ENCODE measurements around the gene ADAMTS15.

Gene ADAMTS15

DNA sequence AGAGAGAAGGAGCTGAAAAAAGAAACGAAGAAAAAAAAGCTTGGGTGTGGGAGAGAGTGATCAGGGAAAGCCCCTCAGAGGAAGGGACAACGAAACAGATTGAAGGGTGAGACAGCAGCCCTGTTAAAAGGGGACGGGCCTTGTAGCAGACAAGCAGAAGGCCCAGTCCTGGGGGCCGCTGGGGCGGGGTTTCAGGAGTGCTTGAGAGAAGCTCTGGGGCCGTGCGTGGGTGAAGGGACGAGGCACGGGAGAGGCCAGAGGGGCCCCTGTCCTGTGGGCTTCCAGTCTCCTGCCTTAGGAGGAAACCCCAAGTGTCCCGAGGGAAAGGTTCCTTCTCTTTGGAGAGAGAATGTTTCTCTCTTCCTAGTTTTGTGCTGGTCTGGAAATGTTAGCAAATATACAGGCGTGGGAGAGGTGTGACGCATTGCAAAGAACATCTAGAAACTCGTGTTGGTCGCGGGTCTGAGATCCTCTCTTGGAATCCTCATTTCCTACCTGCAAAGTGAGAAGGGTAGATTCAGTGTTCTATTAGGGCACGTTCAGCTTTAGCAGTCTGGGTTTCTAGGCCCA lies 28.6 kb downstream of the ADAMTS15 start:
- Histone ChIP-seq H3K27ac (ENCODE audit: insufficient read depth, low read length, poor library complexity, severe bottlenecking) (no peak overlapping the region), H3K27me3 (replicated peaks; ENCODE audit: control insufficient read depth, insufficient read depth, low read length, poor library complexity, severe bottlenecking) (no peaks in the 10 kb centered on the region), H3K9me3 (ENCODE audit: control insufficient read depth, low read length) (no peaks in the 10 kb centered on the region), H3K4me3 (ENCODE audit: insufficient read depth, low read depth, low read length, poor library complexity, severe bottlenecking) (no peak overlapping the region), H3K4me1 (ENCODE audit: control insufficient read depth, insufficient read depth, low read length, poor library complexity, severe bottlenecking) (no peaks in the 10 kb centered on the region), H3K36me3 (ENCODE audit: control insufficient read depth, insufficient read depth, low read length) (no peaks in the 10 kb centered on the region)
- no peak for DNase-seq

DNA sequence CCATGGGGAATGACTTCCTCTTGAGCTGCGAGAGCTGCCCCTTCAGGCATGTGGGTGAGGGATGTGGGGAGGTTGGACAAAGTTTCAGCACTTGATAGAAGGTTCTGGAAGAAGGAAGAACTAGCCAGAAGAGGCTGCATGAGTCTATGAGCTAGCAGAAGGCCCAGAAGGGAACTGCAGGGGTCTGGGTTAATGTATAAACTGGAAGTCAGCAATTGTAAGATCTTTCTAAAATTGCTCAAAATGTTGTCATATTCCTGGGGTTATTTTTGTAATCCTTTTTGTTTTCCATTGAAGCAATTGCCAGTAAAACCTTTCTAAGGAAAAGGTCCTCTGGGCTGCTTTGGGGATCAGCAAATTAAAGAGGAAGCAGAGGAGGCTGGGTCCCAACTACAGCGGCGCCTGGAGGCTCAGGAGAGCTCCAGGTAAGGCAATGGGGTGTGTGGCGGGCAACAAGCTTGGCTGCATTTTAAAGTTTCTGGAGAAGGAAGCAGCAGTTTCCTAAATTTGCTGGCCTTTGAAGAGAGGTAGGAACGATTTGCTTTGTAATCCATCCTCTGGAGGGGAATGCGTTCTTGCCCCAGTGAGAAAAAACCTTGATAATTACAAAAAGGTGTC lies 29.2 kb downstream of the ADAMTS15 start:
- Histone ChIP-seq H3K9me3 (ENCODE audit: control insufficient read depth, low read length) (no peaks in the 10 kb centered on the region), H3K27me3 (replicated peaks; ENCODE audit: control insufficient read depth, insufficient read depth, low read length, poor library complexity, severe bottlenecking) (no peaks in the 10 kb centered on the region), H3K27ac (ENCODE audit: insufficient read depth, low read length, poor library complexity, severe bottlenecking) (no peak overlapping the region), H3K4me3 (ENCODE audit: insufficient read depth, low read depth, low read length, poor library complexity, severe bottlenecking) (no peak overlapping the region), H3K36me3 (ENCODE audit: control insufficient read depth, insufficient read depth, low read length) (no peaks in the 10 kb centered on the region), H3K4me1 (ENCODE audit: control insufficient read depth, insufficient read depth, low read length, poor library complexity, severe bottlenecking) (no peaks in the 10 kb centered on the region)
- DNase-seq: no peak

DNA sequence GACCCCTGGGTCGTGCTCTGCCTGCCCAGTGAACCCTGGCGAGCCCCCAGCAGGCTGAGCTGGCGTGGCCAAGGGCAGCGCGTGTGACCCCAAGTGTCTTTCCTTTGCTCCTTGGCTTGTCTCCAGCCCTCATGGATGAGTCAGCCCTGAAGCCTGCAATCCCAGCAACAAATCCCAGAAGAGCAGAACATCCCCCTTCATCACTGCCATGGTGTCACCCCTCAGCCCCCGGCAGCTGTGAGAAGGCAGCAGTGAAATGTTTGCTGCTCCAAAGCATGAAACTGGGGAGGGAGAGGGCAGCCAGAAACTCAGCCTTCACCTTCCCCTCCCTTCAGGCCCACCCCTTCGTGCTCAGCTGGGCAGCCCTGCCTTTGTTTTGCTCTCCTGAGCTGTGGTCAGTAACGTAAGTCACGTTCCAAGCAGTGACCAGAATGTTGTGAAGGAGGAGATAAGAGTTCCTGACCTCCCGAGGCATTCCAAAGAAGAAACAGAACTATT lies 29.8 kb downstream of the ADAMTS15 start:
- Histone ChIP-seq H3K27ac (ENCODE audit: insufficient read depth, low read length, poor library complexity, severe bottlenecking) (no peak overlapping the region), H3K36me3 (ENCODE audit: control insufficient read depth, insufficient read depth, low read length) (no peaks in the 10 kb centered on the region), H3K4me1 (ENCODE audit: control insufficient read depth, insufficient read depth, low read length, poor library complexity, severe bottlenecking) (no peaks in the 10 kb centered on the region), H3K9me3 (ENCODE audit: control insufficient read depth, low read length) (no peaks in the 10 kb centered on the region), H3K4me3 (ENCODE audit: insufficient read depth, low read depth, low read length, poor library complexity, severe bottlenecking) (no peak overlapping the region), H3K27me3 (replicated peaks; ENCODE audit: control insufficient read depth, insufficient read depth, low read length, poor library complexity, severe bottlenecking) (no peaks in the 10 kb centered on the region)
- no peak for DNase-seq

DNA sequence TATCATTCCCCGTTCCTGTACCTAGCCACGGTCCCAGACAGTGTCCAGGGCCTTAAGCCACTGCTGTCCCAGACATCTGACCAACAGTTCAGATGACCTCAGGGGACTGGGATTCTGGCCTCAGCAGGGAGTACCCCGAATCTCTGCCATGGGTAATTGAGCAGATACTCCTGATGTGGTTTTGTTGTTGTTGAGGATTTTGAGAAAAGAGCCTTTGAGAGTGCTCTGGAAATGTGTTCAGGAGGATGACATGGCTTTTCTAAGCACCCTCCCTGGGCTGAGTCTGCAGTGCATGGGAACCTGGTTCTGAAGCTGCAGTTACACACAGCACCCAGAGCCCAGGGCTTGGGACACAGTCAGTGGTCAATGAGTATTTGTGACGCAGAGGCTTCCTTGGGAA lies 30.4 kb downstream of the ADAMTS15 start:
- DNase-seq: no peak

DNA sequence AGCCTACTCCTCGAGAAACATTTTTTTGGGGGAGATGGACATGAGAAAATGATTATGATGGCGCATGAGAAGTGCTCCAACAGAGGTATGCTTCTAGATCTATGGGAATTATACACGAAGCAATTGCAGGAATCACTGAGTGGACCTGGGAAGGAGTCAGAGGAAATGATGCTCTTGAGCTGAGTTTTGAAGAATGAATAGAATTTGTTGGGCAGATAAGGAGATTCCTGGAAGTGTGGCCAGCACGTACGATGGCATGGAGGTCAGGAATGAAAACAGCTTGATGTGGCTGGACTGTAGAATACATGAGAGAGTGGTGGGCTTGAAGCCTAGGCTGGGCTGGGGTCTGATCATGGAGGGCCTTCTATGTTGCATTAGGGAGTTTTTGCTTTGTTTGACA lies 31.7 kb downstream of the ADAMTS15 start:
- no peak overlapping the region for H3K4me3 ChIP-seq (ENCODE audit: insufficient read depth, low read depth, low read length, poor library complexity, severe bottlenecking)
- no peaks in the 10 kb centered on the region for H3K9me3 ChIP-seq (ENCODE audit: control insufficient read depth, low read length)
- DNase-seq: no peak
- H3K27me3 ChIP-seq (replicated peaks; ENCODE audit: control insufficient read depth, insufficient read depth, low read length, poor library complexity, severe bottlenecking): no peaks in the 10 kb centered on the region
- no peak overlapping the region for H3K27ac ChIP-seq (ENCODE audit: insufficient read depth, low read length, poor library complexity, severe bottlenecking)
- no peaks in the 10 kb centered on the region for H3K4me1 ChIP-seq (ENCODE audit: control insufficient read depth, insufficient read depth, low read length, poor library complexity, severe bottlenecking)
- no peaks in the 10 kb centered on the region for H3K36me3 ChIP-seq (ENCODE audit: control insufficient read depth, insufficient read depth, low read length)

More for the DNA sequence above, 30.4 kb downstream of the ADAMTS15 start:
- Histone ChIP-seq H3K4me1 (ENCODE audit: control insufficient read depth, insufficient read depth, low read length, poor library complexity, severe bottlenecking) (no peaks in the 10 kb centered on the region), H3K27ac (ENCODE audit: insufficient read depth, low read length, poor library complexity, severe bottlenecking) (no peak overlapping the region), H3K36me3 (ENCODE audit: control insufficient read depth, insufficient read depth, low read length) (no peaks in the 10 kb centered on the region), H3K4me3 (ENCODE audit: insufficient read depth, low read depth, low read length, poor library complexity, severe bottlenecking) (no peak overlapping the region), H3K9me3 (ENCODE audit: control insufficient read depth, low read length) (no peaks in the 10 kb centered on the region), H3K27me3 (replicated peaks; ENCODE audit: control insufficient read depth, insufficient read depth, low read length, poor library complexity, severe bottlenecking) (no peaks in the 10 kb centered on the region)

DNA sequence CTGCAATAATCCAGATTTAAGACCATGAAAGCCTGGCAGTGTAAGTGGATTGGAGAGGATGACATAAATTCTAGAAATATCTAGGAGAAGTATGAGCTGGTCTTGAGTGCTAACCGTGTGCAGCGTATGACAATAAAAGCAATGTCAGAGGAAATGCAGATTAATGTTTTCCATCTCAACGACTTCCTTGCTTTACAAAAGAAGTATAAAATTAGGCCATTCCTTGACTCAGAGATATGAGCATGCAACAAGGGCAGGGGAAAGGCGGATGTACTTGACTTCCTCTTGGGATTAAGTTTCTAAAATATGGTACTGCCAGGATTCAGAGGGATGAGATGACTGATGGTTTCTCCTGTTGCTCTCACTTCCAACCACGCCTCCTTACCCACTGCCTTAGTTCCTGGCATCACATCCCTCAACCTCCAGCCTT lies 32.3 kb downstream of the ADAMTS15 start:
- Histone ChIP-seq H3K9me3 (ENCODE audit: control insufficient read depth, low read length) (no peaks in the 10 kb centered on the region), H3K27ac (ENCODE audit: insufficient read depth, low read length, poor library complexity, severe bottlenecking) (no peak overlapping the region), H3K4me3 (ENCODE audit: insufficient read depth, low read depth, low read length, poor library complexity, severe bottlenecking) (no peak overlapping the region), H3K36me3 (ENCODE audit: control insufficient read depth, insufficient read depth, low read length) (no peaks in the 10 kb centered on the region), H3K27me3 (replicated peaks; ENCODE audit: control insufficient read depth, insufficient read depth, low read length, poor library complexity, severe bottlenecking) (no peaks in the 10 kb centered on the region), H3K4me1 (ENCODE audit: control insufficient read depth, insufficient read depth, low read length, poor library complexity, severe bottlenecking) (no peaks in the 10 kb centered on the region)
- DNase-seq: no peak

DNA sequence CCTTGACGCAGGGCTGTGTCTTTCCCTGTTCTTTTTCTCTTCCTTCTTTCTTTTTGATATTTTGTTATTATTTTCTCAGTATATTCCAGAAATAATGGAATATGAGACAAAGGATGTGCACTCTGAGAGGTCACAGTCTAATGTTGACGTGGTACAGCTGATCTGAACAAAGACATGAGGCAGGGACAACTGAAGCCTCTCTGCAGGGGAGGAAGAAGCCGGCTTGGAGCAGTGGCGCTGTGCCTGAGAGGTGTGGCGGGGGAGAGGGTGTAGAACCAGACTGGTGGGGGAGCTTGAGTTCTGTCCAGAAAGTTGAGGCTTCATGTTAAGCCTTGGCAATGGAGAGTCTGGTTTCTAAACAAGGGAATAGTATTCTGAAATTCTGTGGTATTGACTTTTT lies 34.7 kb downstream of the ADAMTS15 start:
- Histone ChIP-seq H3K27ac (ENCODE audit: insufficient read depth, low read length, poor library complexity, severe bottlenecking) (no peak overlapping the region), H3K9me3 (ENCODE audit: control insufficient read depth, low read length) (no peaks in the 10 kb centered on the region), H3K4me1 (ENCODE audit: control insufficient read depth, insufficient read depth, low read length, poor library complexity, severe bottlenecking) (no peaks in the 10 kb centered on the region), H3K4me3 (ENCODE audit: insufficient read depth, low read depth, low read length, poor library complexity, severe bottlenecking) (no peak overlapping the region), H3K36me3 (ENCODE audit: control insufficient read depth, insufficient read depth, low read length) (no peaks in the 10 kb centered on the region), H3K27me3 (replicated peaks; ENCODE audit: control insufficient read depth, insufficient read depth, low read length, poor library complexity, severe bottlenecking) (no peaks in the 10 kb centered on the region)
- DNase-seq: no peak

DNA sequence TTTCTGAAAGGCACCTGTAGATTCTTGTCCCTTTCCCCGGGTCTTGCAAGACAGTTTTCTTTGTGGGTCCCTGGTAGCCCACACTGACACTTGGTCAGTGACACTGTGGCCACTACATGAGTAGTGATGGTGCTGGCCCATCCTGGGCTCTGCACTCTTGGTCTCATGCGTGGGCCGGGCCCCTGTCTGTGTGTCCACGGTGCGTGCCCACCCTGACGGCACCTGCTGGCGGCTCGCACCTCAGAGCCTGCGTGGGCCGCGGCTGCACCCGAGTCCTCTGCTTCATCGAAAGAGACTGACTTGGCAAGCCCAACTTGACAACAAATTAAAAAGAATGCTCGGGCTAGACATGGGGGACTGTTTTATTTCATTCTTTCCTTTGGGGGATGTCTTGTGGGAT lies 37.5 kb downstream of the ADAMTS15 start:
- no peak for DNase-seq
- no peaks in the 10 kb centered on the region for H3K9me3 ChIP-seq (ENCODE audit: control insufficient read depth, low read length)
- no peak overlapping the region for H3K27ac ChIP-seq (ENCODE audit: insufficient read depth, low read length, poor library complexity, severe bottlenecking)
- H3K4me1 ChIP-seq (ENCODE audit: control insufficient read depth, insufficient read depth, low read length, poor library complexity, severe bottlenecking): no peaks in the 10 kb centered on the region
- no peaks in the 10 kb centered on the region for H3K36me3 ChIP-seq (ENCODE audit: control insufficient read depth, insufficient read depth, low read length)
- H3K27me3 ChIP-seq (replicated peaks; ENCODE audit: control insufficient read depth, insufficient read depth, low read length, poor library complexity, severe bottlenecking): no peaks in the 10 kb centered on the region
- no peak overlapping the region for H3K4me3 ChIP-seq (ENCODE audit: insufficient read depth, low read depth, low read length, poor library complexity, severe bottlenecking)

DNA sequence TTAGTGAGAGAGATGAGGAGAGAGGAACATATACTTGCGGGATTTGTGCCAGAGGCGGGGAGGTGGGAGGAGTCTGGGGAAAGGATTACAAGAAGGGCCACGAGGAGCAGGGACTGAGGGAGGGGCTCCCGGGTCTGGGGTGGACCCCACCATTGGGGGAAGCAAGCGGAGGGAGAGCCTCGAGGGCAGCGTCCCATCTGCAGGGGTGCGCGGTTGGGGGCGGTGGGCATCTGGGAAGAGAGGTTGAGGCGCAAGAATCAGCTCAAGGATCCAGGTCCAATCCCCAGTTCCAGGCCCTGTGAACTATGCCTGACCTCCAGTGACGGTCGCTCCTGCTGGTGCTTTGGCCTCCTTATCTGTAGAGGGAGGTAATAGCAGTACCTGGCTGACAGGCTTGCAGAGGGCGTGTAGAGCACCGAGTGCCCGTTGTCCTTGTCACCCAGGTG lies 38.0 kb downstream of the ADAMTS15 start:
- Histone ChIP-seq H3K27me3 (replicated peaks; ENCODE audit: control insufficient read depth, insufficient read depth, low read length, poor library complexity, severe bottlenecking) (no peaks in the 10 kb centered on the region), H3K4me3 (ENCODE audit: insufficient read depth, low read depth, low read length, poor library complexity, severe bottlenecking) (no peak overlapping the region), H3K27ac (ENCODE audit: insufficient read depth, low read length, poor library complexity, severe bottlenecking) (no peak overlapping the region), H3K36me3 (ENCODE audit: control insufficient read depth, insufficient read depth, low read length) (no peaks in the 10 kb centered on the region), H3K4me1 (ENCODE audit: control insufficient read depth, insufficient read depth, low read length, poor library complexity, severe bottlenecking) (no peaks in the 10 kb centered on the region), H3K9me3 (ENCODE audit: control insufficient read depth, low read length) (no peaks in the 10 kb centered on the region)
- no peak for DNase-seq

DNA sequence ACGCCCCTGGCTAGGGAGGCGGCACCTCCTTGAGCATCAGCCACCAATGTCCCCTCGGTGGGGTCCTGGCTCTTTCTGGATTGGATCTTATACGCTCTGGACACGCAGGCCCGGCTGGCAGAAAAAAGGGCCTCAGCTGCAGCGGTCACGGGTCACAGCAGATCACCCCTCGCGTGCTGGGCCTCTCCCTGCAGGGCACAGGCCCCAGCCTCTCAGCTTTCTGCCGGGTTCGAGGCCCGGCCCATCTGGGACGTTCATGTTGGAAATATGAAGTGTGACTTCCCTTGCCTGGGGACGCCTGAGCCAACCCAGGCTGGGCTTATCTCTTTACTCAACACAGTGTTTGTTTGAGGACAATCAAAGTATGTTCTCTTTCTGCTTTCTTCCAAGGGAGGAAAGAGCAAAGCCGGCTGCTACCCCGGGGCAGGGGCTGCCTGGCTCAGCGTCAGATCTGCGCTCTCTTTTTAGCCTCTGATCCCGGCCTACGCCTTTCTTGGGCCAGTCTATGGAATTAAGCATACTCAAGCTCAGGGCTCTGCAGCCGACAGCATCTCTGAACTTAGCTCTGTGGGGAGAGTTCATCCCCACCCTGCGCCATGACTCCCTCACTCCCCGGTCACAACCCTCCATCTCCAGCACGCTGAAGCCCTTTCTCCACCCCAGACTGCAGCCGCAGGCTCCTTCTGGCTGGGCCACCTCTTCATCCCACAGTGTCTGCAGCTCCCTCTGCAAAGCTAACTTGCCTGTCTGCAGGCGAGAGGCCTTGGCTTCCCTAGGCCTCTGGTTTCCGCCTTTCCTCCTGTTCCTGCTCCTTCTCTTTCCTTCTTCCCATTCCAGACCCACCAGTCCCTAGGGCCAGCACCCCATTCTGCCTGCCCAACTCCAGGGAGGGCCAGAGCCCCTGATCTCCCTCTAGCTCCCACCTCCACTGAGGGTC lies 38.8 kb downstream of the ADAMTS15 start:
- no peaks in the 10 kb centered on the region for H3K9me3 ChIP-seq (ENCODE audit: control insufficient read depth, low read length)
- no peak overlapping the region for H3K27ac ChIP-seq (ENCODE audit: insufficient read depth, low read length, poor library complexity, severe bottlenecking)
- no peaks in the 10 kb centered on the region for H3K4me1 ChIP-seq (ENCODE audit: control insufficient read depth, insufficient read depth, low read length, poor library complexity, severe bottlenecking)
- no peaks in the 10 kb centered on the region for H3K36me3 ChIP-seq (ENCODE audit: control insufficient read depth, insufficient read depth, low read length)
- no peak for DNase-seq
- H3K4me3 ChIP-seq (ENCODE audit: insufficient read depth, low read depth, low read length, poor library complexity, severe bottlenecking): no peak overlapping the region
- H3K27me3 ChIP-seq (replicated peaks; ENCODE audit: control insufficient read depth, insufficient read depth, low read length, poor library complexity, severe bottlenecking): no peaks in the 10 kb centered on the region
